Fibroblast of the aortic adventitia (primary cell): ENCODE results near the gene RALGDS. TPM values are rescaled to one million over a fixed set of nuclear protein-coding genes. Genes with fewer than 3 reads are reported as not detected.
"Not testable (repeated sequence)": the region's sequence is repeated elsewhere in the genome, so short reads cannot be mapped to it uniquely, and the experiment has no call there.

Experiments used
- DNase-seq: peaks from one replicate; pipeline ENCODE4 v3.0.0-alpha.2; 2010; ENCODE audit warnings: low read depth
- H3K4me3 ChIP-seq: 2 replicates; pipeline ENCODE4 v1.5.1; 2011; ENCODE audit warnings: low read depth, mild to moderate bottlenecking, control low read depth, low read length, moderate library complexity
- total RNA-seq: library from RNA; depleted of rRNA; stranded (reverse); fragments of >200 nt; gene quantifications from 2 replicates; pipeline ENCODE4 v1.2.3, GENCODE V29; 2012; ENCODE audit warnings: low replicate concordance
- TF ChIP-seq, protein P1 (sequence below): IDR thresholded peaks from 2 replicates; pipeline ENCODE4 v1.5.1; 2011; ENCODE audit warnings: mild to moderate bottlenecking, low read length, control low read depth, inconsistent platforms; ENCODE audit not compliant: insufficient read depth

RALGDS gene
- total RNA-seq, 1 donor: 15.6 TPM

- TF ChIP-seq, protein P1, sequence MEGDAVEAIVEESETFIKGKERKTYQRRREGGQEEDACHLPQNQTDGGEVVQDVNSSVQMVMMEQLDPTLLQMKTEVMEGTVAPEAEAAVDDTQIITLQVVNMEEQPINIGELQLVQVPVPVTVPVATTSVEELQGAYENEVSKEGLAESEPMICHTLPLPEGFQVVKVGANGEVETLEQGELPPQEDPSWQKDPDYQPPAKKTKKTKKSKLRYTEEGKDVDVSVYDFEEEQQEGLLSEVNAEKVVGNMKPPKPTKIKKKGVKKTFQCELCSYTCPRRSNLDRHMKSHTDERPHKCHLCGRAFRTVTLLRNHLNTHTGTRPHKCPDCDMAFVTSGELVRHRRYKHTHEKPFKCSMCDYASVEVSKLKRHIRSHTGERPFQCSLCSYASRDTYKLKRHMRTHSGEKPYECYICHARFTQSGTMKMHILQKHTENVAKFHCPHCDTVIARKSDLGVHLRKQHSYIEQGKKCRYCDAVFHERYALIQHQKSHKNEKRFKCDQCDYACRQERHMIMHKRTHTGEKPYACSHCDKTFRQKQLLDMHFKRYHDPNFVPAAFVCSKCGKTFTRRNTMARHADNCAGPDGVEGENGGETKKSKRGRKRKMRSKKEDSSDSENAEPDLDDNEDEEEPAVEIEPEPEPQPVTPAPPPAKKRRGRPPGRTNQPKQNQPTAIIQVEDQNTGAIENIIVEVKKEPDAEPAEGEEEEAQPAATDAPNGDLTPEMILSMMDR: no peak
- no peak for DNase-seq
- H3K4me3 ChIP-seq: no peak overlapping the region
These were observed 49.4 kb downstream of the RALGDS start for GRCh38 chr9:133071484-133072150.

GRCh38 chr9:133070985-133071384 is 50.1 kb downstream of the RALGDS start:
- H3K4me3 ChIP-seq, DNase-seq: not testable (repeated sequence)

GRCh38 chr9:133070500-133070961 is 50.5 kb downstream of the RALGDS start:
- DNase-seq, H3K4me3 ChIP-seq: not testable (repeated sequence)

GRCh38 chr9:133068431-133068830 is 52.6 kb downstream of the RALGDS start:
- H3K4me3 ChIP-seq, DNase-seq: not testable (repeated sequence)

GRCh38 chr9:133067813-133068212 is 53.2 kb downstream of the RALGDS start:
- TF ChIP-seq, protein P1: no peak
- no peak overlapping the region for H3K4me3 ChIP-seq
- no peak for DNase-seq

- no peak overlapping the region for H3K4me3 ChIP-seq
- DNase-seq: no peak
- TF ChIP-seq, protein P1: no peak
These were observed 54.0 kb downstream of the RALGDS start for GRCh38 chr9:133067006-133067405.

DNA sequence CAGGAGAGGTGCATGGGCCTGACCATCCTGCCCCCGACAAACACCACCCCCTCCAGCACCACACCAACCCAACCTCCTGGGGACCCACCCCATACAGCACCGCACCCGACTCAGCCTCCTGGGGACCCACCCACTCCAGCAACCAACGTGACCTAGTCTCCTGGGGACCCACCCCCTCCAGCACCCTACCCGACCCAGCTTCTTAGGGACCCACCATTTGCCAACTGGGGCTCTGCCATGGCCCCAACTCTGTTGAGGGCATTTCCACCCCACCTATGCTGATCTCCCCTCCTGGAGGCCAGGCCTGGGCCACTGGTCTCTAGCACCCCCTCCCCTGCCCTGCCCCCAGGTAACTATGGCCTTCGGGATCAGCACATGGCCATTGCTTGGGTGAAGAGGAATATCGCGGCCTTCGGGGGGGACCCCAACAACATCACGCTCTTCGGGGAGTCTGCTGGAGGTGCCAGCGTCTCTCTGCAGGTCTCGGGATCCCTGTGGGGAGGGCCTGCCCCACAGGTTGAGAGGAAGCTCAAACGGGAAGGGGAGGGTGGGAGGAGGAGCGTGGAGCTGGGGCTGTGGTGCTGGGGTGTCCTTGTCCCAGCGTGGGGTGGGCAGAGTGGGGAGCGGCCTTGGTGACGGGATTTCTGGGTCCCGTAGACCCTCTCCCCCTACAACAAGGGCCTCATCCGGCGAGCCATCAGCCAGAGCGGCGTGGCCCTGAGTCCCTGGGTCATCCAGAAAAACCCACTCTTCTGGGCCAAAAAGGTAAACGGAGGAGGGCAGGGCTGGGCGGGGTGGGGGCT is 54.7 kb downstream of the RALGDS start:
- TF ChIP-seq, protein P1: no peak
- no peak for DNase-seq
- no peak overlapping the region for H3K4me3 ChIP-seq

DNA sequence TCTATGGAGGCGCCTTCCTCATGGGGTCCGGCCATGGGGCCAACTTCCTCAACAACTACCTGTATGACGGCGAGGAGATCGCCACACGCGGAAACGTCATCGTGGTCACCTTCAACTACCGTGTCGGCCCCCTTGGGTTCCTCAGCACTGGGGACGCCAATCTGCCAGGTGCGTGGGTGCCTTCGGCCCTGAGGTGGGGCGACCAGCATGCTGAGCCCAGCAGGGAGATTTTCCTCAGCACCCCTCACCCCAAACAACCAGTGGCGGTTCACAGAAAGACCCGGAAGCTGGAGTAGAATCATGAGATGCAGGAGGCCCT is 56.0 kb downstream of the RALGDS start:
- TF ChIP-seq, protein P1: no peak
- no peak for DNase-seq
- H3K4me3 ChIP-seq: no peak overlapping the region
